ENCODE results near the gene ATP5F1E.

GRCh38 chr20:58995461-58996225, 36.5 kb downstream of the ATP5F1E start:
- TF ChIP-seq ZNF114 (CRISPR knock-in tag; IDR thresholded peaks at IDR 0.05): no peak
- TF ChIP-seq CTCF (conservative IDR thresholded peaks at IDR 0.05; ENCODE audit: low read depth in 2 of 2): no peak
- no peak for TF ChIP-seq STAT1 (IDR thresholded peaks at IDR 0.05; ENCODE audit: unreplicated experiment)
- TF ChIP-seq EZH2phosphoT487 (IDR thresholded peaks at IDR 0.05; ENCODE audit: unreplicated experiment): no peak
- TF ChIP-seq REST (IDR thresholded peaks at IDR 0.05; ENCODE audit: unreplicated experiment): no peak
- no peak for TF ChIP-seq POLR2AphosphoS5 (IDR thresholded peaks at IDR 0.05; ENCODE audit: low read depth)
- TF ChIP-seq EZH2 (IDR thresholded peaks at IDR 0.05; ENCODE audit: low read depth, unreplicated experiment): no peak
- TF ChIP-seq CREB1 (CRISPR knock-in tag; IDR thresholded peaks at IDR 0.05; ENCODE audit: low read depth): no peak
- TF ChIP-seq ZNF331 (CRISPR knock-in tag; IDR thresholded peaks at IDR 0.05; ENCODE audit: low read depth): no peak
- no peak for TF ChIP-seq JUNB (IDR thresholded peaks at IDR 0.05; ENCODE audit: unreplicated experiment)
- TF ChIP-seq ETS1 (IDR thresholded peaks at IDR 0.05): no peak
- TF ChIP-seq ZNF462 (CRISPR knock-in tag; IDR thresholded peaks at IDR 0.05): no peak
